Measurements from ENCODE around the gene IGF2R.

Gene IGF2R

DNA sequence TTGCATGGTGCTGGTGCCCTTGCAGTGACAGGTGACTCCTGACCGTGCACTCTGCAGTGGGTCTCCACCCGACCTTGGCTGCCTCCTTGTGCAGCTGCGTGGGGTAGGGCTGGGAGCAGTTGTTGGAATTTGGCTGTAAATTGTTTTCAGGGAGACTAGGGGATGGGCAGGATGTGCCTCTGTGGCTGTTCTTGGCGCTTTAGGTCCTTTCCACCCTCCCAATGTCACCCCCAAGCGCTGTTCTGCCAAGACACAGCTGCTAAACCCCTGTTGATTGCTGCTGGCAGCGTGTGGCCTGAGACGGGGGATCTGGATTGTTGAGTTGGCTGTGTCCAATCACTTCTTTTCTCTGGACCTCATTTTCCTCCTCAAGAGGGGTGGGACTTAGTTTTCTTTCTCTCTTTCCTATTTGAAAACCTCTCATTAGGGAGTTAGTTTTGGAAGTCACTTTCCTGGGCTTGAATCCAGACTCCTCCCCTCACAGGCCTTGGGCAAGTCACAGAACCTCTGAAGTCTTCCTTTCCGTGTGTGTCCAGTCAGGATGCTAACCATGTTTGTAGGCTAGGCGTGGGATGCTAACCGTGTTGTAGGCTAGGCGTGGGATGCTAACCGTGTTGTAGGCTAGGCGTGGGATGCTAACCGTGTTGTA lies 8.5 kb downstream of the IGF2R start:
- no peak for DNase-seq (ENCODE audit: low spot score)

DNA sequence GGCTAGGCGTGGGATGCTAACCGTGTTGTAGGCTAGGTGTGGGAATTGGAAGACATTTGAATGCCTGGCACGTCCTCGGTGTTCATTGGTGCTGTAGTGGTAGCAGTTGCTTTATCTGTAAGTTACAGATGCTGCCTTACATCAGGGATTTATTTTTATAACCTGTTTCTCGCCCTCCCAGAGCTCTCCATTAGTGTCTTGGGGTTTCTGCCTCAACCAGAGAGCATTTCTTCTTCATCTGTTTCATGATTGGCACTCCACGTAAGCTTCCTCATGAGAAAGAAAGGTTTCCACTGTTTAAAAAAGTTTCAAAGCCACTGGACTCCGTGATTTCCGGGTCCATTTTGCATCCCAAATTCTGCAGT lies 9.0 kb downstream of the IGF2R start:
- DNase-seq (ENCODE audit: low spot score) = no peak

DNA sequence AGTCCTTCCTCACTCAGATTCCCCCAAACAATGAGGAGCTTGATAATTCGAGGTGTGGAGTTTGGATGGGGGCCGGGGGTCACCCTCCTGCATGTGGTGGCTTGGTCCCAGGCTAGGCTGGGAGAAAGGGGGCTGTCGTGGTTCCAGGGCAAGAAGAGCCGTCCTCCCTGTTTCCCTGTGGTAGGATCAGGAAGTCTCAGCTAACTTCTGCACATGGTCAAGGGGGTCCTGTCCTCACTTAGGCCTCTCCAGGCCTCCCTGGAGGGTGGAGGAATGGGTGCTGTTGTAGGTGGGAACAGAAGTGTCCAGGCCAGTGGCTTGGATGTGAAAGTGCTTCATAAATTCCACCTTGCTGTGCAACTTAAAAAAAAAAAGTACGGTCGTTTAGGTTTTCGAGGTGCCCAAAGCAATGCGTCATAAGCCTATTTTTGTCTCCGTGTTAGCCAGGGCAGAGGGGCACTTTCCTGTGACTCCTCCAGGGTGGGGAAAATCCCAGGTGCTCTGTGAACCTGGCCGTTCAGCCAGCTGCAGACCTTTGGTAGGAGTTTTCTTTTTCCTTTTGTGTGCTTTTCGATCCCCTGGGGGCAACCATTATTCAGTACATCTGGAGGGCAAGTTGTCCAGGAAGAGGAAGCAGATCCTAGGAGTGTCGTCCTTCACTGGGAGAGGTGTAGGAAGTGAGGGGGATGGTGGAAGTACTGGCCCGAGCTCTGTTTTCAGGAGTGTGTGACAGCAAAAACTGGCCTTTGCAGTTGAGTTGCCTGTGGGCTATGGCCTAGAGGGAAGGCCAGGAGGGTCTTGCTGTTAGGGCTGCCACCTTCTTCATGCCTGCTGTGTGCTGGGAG lies 9.6 kb downstream of the IGF2R start:
- DNase-seq (ENCODE audit: low spot score) = no peak

DNA sequence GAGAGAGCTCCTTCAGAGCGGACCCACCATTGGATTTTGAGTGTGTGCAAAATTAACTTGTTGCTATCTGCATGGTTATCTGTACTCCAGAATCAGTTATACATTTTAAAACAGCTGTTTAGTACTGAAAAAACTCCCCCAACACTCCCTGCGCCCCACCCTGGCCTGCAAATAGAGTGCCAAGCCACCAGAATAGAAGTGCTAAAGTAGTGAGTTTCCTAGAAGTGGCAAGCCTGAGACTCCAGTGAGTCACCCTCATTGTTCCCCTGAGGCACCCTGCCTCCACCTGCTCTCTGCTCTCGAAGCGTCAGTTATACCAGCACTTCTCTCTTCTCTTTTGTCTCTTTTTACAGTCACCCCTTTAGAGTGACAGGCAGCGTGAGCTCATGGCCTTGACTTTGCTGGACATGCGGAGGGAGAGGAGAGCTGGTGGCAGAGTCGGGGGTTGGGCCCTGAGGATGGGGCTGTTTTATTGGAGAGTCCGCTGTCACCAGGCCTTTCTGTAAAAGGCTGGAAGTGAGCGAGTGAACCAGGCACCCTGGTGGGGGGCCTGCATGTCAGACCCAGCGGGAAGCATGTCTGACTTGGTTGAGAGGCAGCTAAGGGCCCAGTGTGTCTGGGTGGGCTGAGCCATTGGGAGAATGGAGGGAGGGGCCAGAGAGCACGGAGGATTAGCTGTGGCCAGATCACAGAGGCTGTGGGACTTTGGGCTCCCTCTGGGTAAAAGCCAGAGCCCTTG lies 10.4 kb downstream of the IGF2R start:
- no peak for DNase-seq (ENCODE audit: low spot score)

DNA sequence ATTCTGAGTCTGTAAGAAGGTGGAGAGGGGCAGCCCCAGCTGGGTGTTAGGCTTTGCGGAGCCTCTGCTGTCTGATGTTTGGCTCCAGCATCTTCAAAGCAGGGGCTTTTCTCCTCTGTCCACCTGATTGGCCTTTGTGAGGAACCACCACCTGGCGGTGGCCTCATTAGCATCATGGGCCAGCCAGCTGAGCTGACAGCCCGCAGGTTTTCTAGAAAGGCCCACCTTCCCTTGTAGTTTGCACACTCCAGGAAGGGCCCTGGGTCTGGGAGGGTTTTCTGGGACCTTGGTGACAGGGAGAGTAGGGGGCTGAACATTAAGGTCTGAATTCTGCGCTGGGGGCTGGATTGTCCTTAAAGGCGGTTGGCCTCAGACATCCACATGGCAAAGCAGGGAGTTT lies 11.6 kb downstream of the IGF2R start:
- DNase-seq (ENCODE audit: low spot score) = no peak

DNA sequence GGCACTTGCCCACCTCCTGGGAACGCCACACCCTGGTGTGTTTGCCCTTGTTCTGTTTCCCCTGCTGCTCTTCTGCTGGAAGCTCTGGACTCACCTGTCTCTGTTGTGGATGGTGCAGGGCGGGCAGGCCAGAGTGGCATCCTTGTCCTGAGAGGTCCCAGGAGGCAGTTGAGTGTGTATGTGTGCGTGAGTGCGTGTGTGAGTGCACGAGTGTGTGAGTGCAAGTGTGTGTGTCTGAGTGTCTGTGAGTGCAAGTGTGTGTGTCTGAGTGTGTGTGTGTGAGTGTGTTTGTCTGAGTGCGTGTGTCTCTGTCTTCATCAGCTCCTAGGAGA lies 12.2 kb downstream of the IGF2R start:
- DNase-seq (ENCODE audit: low spot score) = no peak

DNA sequence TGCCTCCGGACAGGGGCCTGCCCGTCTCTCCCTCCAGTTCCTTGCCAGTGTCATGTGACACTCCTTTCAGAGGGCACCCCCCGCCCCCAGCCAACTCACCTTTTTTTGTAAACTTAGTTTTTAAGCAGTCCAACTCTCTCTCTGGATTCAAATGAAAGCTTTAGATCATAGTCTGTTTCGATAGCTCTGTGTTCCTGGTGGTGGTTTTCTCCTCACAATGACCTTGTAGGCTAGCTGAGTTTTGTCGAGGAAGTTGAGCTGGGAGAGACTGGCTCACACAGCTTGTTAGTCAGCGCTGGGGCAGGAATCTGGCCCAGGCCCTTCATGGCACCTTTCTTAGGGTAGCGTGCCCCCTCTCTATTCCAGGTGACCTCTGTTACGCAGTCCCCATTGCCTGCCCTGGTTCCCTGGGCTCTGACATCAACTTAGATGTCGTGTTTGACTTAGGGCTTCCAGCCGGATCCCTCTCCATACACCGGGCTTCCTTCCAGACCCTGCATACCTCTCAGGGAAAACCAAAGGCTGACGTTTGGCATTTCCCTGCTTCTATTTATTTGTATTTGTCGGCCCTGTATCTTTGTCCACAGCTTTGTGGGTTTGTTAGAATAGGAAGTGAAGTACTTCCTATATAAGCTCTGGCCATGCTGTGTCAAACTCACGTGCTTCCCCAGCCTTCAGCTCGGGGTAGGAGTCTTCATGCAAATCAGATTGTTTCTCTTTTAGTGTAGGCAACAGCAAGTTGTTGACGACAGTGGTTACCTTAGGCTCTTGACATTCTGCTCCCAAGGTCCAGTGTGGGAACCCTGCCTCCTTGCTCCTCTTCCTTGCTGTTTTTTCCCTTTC lies 12.7 kb downstream of the IGF2R start:
- DNase-seq (ENCODE audit: low spot score) = no peak

DNA sequence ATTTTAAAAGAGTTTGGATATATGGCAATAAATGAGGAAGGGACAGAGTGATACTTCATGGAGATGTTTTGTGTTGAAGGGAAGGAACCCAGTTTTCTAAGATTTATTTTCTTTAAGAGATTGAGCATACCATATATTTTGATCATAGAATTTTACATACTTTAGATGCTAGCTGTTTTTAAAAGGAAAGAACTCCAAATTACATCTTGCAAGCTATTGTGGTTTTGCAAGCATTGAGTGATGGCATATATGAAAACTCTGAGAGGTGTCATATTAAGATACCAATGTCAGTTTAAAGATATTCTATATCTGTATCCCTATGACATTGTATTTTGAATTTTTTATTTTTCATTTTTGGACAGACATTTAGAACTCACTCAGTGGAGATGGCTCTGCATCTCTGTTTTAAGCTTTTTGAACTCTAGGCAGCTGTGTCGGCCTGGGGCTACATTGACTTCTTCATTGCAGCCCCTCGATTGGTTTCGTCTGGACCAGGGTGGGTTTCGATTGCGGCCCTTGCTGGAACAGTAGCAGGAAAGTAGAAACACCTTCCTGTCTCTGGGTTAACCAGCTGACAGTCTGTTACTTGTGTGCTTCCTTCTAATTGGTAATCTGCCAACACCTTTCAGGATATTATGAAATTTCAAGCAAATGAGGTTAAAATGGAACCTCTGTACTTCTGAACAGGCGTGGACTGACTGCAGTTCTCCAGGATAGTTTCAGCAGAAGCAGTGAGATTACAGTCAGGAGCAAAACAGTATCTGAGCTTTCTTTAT lies 14.0 kb downstream of the IGF2R start:
- DNase-seq (ENCODE audit: low spot score) = no peak

DNA sequence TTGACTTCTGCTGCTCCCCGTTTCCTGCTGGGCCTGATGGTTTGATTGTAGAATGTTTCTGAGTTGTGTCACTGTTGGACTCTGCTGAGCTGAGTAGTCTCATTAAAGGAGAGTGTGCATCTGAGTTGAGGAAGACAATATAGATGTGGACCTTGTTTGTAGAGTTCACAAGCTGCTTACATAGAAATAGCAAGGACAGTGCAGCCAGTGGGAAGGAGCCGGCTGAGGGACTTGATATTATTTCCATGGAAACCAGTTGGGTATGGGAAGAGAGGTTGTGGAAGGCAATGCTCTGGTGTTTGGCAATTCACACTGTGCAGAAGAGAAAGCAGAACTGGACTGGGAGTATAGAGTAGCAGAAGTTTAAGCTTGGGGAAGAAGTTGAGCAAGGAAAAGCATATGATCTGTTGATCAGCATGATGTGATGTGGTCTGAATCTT lies 14.8 kb downstream of the IGF2R start:
- no peak for DNase-seq (ENCODE audit: low spot score)

DNA sequence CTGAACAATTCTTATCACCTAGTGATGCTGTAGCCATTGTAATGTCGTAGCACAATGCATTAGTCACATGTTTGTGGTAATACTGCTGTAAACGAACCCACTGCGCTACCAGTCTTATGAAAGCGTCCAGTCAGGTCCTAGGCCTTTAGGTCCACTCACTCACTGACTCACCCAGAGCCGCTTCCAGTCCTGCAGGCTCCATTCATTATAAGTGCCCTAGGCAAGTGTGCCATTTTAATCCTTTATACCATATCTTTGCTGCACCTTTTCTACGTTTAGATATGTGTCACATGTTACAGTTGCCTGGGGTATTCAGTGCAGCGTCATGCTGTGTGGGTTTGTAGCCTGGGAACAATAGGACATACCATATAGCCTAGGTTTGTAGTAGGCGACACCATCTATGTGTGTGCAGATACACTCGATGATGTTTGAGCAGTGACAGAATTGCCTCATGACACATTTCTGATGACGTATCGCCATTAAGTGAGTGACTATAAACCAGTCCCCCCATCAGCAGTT lies 15.4 kb downstream of the IGF2R start:
- DNase-seq (ENCODE audit: low spot score) = no peak

DNA sequence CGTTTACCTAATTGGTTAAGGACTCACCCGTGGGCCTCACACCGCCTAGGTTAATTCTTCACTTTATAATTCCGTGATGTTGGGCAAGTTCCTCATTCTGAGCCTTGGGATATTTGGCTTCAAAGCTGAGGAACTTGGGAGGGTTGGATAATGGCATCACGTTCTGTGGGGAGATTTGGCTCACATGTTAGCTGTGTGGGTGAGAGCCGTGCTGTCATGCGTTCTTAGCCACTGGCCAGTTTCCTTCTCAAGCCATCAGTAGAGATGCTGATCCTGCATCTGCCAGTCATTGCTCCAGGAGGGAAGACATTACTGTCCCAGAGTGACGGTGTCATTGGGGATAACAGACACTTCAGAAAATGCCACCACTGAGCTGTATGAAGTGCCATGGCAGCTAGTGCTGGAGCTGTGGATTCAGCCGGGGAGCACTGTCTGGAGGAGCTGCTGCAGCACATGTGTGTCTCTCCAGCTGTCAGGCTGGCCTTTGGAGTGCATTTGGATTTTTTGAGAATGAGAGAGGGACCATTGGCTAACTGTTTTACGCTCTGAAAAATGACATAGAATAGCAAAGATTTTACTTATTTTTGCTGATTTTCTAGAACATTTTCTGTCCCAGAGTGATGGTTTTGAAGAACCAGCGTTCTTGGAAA lies 16.5 kb downstream of the IGF2R start:
- no peak for DNase-seq (ENCODE audit: low spot score)

DNA sequence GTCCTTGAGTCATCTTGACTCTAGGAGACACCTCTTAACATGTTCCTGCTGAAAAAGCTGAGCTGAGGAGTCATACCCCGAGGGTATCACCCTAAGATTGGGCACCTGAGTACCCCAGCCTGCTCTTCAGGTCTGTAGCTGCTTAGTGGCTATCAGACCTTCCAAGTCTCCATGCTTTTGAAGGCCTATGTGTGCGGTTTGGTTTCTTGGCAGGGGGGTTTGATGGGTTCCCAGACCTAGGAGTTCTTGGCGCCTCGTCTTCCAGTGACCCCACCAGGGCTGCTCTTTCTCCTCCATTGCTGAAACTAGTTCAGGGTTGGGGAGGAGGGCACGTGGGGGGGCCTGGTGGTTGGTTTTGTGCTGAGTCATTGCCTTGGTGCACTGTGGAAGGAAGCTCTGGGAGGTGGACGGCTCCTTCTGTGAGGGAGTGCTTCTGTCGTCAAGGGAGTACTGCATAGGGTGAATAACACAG lies 20.1 kb downstream of the IGF2R start:
- DNase-seq (ENCODE audit: low spot score) = no peak

DNA sequence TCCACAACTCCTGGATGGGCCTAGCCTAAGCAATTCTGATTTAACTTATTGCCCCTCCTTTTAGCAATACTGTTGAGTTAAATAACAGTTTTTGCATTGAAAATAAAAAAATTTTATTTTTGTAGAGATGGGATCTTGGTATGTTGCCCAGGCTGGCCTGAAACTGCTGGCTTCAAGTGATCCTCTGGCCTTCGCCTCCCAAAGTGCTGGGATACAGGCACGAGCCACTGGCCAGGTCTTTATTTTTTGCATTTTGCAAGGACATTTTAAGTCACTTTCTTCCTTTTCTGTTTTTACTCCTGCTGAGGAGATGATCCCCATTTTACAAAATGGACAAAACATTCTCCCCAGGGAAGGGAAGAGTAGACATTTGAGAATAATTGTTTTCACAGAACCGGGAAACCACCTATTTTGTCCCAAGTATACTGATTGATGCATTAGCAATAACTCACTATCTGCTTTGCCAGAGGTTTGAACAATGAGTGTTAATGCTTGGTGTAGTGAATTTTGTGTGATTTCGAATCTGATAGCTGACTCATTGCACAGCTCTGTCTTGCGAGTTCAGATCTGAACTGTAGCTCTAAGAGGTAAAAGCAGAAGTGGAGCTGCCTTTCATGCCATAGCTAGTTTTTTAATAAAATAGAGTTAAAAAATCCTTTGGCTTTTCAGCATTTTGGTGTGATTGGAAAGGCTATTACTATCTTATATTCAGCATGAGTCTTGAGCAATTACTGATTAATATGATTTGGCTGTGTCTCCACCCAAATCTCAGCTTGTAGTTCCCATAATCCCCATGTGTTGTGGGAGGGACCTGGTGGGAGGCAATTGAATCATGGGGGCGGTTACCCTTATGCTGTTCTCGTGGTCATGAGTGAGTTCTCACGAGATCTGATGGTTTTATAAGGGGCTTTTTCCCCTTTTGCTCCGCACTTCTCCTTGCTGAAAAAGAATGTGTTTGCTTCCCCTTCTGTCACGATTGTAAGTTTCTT lies 20.9 kb downstream of the IGF2R start:
- DNase-seq (ENCODE audit: low spot score) = no peak

DNA sequence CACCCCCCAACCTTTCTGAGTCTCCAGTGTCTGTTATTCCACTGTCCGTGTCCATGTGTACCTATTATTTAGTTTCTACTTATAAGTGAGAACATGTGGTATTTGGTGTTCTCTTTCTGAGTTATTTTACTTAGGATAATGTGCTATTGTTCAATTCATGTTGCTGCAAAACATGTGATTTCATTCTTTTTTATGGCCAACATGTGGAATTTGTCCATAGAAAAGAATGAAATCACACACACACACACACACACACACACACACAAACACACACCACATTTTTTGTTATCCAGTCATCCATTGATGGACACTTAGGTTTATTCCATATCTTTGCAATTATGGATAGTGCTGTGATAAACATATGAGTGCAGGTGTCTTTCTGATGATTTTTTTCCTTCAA lies 23.5 kb downstream of the IGF2R start:
- DNase-seq (ENCODE audit: low spot score) = no peak

DNA sequence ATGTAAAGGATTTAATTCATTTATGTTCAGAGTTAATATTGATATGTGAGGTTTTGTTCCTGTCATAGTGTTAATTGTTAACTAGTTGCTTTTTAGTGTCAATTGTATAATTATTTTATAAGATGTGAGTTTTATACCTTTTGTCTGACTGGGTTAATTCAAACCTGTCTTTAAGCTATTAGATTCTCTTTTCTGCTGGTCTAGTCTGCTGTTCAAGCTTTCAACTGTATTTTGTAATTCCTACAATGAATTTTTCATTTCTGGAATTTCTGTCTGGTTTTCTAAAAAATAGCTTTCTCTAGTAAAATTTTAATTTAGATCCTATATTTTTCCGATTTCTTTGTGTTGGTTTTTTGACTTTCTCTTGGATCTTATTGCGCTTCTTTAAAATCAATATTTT lies 26.5 kb downstream of the IGF2R start:
- no peak for DNase-seq (ENCODE audit: low spot score)

DNA sequence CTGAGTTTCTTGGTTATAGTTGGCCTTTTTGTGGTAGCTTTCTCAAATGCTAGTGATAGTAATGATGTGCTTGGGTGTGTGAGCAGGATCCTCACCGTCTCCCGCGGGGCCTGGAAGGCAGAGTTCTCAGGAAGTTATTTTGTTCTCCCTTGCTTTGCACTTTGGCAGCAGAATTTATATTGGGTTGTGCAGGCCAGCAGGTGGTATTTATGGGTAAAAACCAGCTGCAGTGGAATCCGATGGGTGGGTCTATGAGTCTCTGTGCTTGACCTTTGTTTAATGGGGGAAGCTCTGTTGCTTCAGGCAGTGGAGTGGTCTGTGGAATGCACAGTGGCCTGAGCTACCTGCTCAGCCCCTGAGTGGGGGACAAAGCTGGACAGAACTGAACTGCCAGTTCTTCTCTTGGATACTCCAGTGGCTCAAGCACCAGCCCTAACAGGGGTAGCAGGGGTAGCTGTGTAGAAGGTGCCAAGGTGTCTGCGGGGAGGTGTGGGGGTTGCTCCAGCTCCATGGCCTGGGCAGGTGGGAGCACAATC lies 27.3 kb downstream of the IGF2R start:
- DNase-seq (ENCODE audit: low spot score) = no peak

DNA sequence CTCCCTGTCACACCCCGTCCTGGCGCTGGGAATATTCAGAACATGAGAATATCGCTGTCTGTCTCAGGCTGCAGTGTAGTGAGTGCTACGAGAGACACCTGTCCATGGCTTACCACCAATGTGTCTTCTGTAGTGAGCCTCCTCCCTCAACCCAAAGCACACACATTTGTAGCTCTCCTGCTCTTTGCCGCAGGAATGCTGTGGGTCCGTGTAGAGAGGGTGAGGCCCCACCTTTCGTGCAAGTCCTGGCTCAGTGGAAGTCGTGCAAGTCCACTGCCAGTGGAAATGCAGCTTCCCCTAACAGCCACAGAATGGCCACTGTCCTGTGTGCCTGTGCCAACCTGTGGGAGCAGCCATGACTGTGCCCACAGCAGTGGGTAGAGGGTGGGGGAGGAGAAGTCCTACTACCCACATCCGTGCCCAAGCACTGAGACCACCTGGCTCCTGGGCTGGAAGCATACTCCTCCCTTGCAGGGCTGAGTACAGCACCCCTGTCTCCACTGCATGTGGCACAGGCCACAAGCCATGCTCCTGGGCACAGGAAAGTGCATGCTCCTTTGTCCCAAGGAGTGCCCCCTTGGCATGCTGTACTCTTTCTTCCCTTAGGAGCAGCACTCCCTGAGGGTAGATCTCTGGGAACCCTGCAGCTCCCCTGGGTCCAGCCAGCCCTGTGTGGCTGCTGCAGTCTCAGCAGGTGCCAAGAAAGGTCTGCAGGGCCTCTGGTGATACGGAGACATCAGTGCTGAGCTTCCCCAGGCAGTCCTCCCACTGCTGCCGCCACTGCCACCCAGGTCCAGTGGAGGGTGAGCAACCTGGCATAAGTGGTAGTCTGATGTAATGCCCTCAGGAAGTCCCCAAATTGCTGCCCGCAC lies 28.0 kb downstream of the IGF2R start:
- DNase-seq (ENCODE audit: low spot score) = no peak

DNA sequence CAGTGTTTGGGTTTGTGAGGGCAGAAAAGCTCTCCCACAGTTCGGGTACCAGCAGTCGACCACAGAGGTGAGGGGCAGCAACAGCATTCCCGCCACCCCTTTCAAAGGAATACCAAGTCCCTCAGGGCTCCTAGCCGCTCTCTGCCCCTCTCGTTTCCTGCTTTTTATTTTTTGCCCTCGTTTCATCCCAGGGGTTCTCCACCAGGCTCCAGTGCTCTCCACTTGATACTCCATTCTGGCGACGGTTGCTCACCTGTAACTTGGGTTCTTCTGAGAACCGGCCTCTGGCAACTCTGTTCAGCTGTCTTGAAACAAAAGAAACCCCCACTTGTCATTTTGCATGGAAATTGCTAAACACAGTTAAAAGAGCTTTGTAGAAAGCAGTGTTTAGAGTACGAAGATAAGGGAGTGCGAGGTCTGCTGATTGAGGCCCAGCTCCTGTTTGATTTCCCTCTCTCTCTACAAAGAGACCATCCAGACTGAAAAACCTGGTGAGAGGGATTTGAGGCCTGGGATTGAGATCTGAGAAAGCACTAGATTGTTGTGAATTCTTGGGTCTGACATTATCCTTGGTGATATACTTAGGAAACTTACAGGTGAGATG lies 28.7 kb downstream of the IGF2R start:
- no peak for DNase-seq (ENCODE audit: low spot score)
